HepG2 (cell line): ENCODE results near the gene ANAPC16. TPM values are rescaled to one million over a fixed set of nuclear protein-coding genes. Genes with fewer than 3 reads are reported as not detected.

ENCODE experiments used
- CBFB ChIP-seq: sonication (generic); formaldehyde crosslinking; IDR thresholded peaks from 2 replicates; pipeline ENCODE4 v1.4.0; 2020; ENCODE audit warnings: missing genetic modification reagents
- ESRRA ChIP-seq: sonication (generic); formaldehyde crosslinking; IDR thresholded peaks from 2 replicates; pipeline ENCODE4 v1.5.1; 2020; ENCODE audit warnings: mild to moderate bottlenecking, low read depth, missing genetic modification reagents
- EZH2 ChIP-seq: conservative IDR thresholded peaks from 2 replicates; pipeline ENCODE4 v1.6.1; 2012; ENCODE audit warnings: mild to moderate bottlenecking, low read depth, low read length, moderate library complexity
- FOSL2 ChIP-seq: sonication (generic); formaldehyde crosslinking; IDR thresholded peaks from 2 replicates; pipeline ENCODE4 v1.4.0; 2020; ENCODE audit warnings: missing genetic modification reagents
- FOXA3 ChIP-seq: IDR thresholded peaks from 2 replicates; pipeline ENCODE4 v1.6.1; 2016; ENCODE audit warnings: missing genetic modification reagents, missing compliant biosample characterization
- KLF11 ChIP-seq: IDR thresholded peaks from 2 replicates; pipeline ENCODE4 v1.6.1; 2016; ENCODE audit warnings: missing compliant biosample characterization
- MAZ ChIP-seq, 2 experiments: sonication (generic) in 1 of 2; formaldehyde crosslinking in 1 of 2; IDR thresholded peaks; 2 replicates each; pipeline versions ENCODE4 v1.5.0 to v1.6.1; 2012 to 2020; ENCODE audit warnings: low read depth in 2 of 2, mild to moderate bottlenecking in 2 of 2, borderline replicate concordance in 1 of 2, improper control_type of control experiment in 1 of 2, low read length in 1 of 2, missing genetic modification reagents in 1 of 2, moderate library complexity in 1 of 2
- MYNN ChIP-seq: sonication (generic); formaldehyde crosslinking; IDR thresholded peaks from 2 replicates; pipeline ENCODE4 v1.4.0; 2020; ENCODE audit warnings: mild to moderate bottlenecking, low read depth, missing genetic modification reagents
- NFKBIZ ChIP-seq: IDR thresholded peaks from 2 replicates; pipeline ENCODE4 v1.6.1; 2018; ENCODE audit warnings: missing genetic modification reagents, missing compliant biosample characterization
- RAD51 ChIP-seq: fragments of 450-650 bp; IDR thresholded peaks from 2 replicates; pipeline ENCODE4 v1.6.1; 2016; ENCODE audit warnings: borderline replicate concordance
- SIX1 ChIP-seq: sonication (generic); formaldehyde crosslinking; IDR thresholded peaks from 2 replicates; pipeline ENCODE4 v1.4.0; 2020; ENCODE audit warnings: missing genetic modification reagents, borderline replicate concordance
- SOX13 ChIP-seq, 3 experiments: fragments of 450-650 bp in 1 of 3; sonication (generic) in 1 of 3; formaldehyde crosslinking in 1 of 3; IDR thresholded peaks in 2 of 3; conservative IDR thresholded peaks in 1 of 3; 2 replicates each; pipeline versions ENCODE4 v1.5.0 to v1.6.1; 2016 to 2020; ENCODE audit warnings: antibody characterized with exemption in 1 of 3, mild to moderate bottlenecking in 1 of 3, missing compliant biosample characterization in 1 of 3, missing genetic modification reagents in 1 of 3, moderate library complexity in 1 of 3
- SPEN ChIP-seq: sonication (generic); formaldehyde crosslinking; IDR thresholded peaks from 2 replicates; pipeline ENCODE4 v1.5.1; 2020; ENCODE audit warnings: low read depth, mild to moderate bottlenecking, missing genetic modification reagents
- ZBTB8A ChIP-seq: sonication (generic); formaldehyde crosslinking; IDR thresholded peaks from 2 replicates; pipeline ENCODE4 v1.4.0; 2020; ENCODE audit warnings: mild to moderate bottlenecking, low read depth, missing genetic modification reagents, borderline replicate concordance
- ZMAT3 ChIP-seq: sonication (generic); formaldehyde crosslinking; conservative IDR thresholded peaks from 2 replicates; pipeline ENCODE4 v1.7.0; 2021; ENCODE audit warnings: missing genetic modification reagents
- ZNF10 ChIP-seq: sonication (generic); formaldehyde crosslinking; IDR thresholded peaks from 2 replicates; pipeline ENCODE4 v1.4.0; 2020; ENCODE audit warnings: mild to moderate bottlenecking, low read depth, missing genetic modification reagents, borderline replicate concordance
- ZNF496 ChIP-seq: sonication (generic); formaldehyde crosslinking; IDR thresholded peaks from 2 replicates; pipeline ENCODE4 v1.8.1; 2023; ENCODE audit warnings: mild to moderate bottlenecking, moderate library complexity, missing genetic modification reagents; ENCODE audit not compliant: insufficient replicate concordance
- polyA plus RNA-seq, 8 experiments: library from polyadenylated mRNA; depleted of rRNA in 3 of 8; stranded (reverse) in 7 of 8; unstranded in 1 of 8; fragments of >200 nt; fragmentation: Illumina TruSeq in 4 of 8; extraction: Trizol in 4 of 8; gene quantifications; 2 replicates each; pipeline versions ENCODE4 v1.2.1 to v1.2.3, GENCODE V29; 2011 to 2016; ENCODE audit warnings: low read depth in 4 of 8, missing spikeins in 1 of 8, mixed read lengths in 1 of 8; ENCODE audit not compliant: insufficient read depth in 1 of 8
- total RNA-seq, 5 experiments: library from RNA; depleted of rRNA; stranded (reverse); fragments of >200 nt; fragmentation: Illumina TruSeq; extraction: Trizol; gene quantifications; 2 replicates each; pipeline ENCODE4 v1.2.3, GENCODE V29; 2016; ENCODE audit warnings: low read depth in 1 of 5
- TF ChIP-seq, protein P1 (sequence below): sonication (generic); formaldehyde crosslinking; IDR thresholded peaks from 2 replicates; pipeline ENCODE4 v1.4.0; 2020; ENCODE audit warnings: missing genetic modification reagents
- TF ChIP-seq, protein P2 (sequence below): sonication (generic); formaldehyde crosslinking; IDR thresholded peaks from 2 replicates; pipeline ENCODE4 v1.4.0; 2020; ENCODE audit warnings: missing genetic modification reagents
- TF ChIP-seq, protein P3 (sequence below): sonication (generic); formaldehyde crosslinking; IDR thresholded peaks from 2 replicates; pipeline ENCODE4 v1.4.0; 2020; ENCODE audit warnings: missing genetic modification reagents; ENCODE audit errors: not compliant biosample characterization
- TF ChIP-seq, protein P4 (sequence below): sonication (generic); formaldehyde crosslinking; IDR thresholded peaks from 2 replicates; pipeline ENCODE4 v1.4.0; 2020; ENCODE audit warnings: missing genetic modification reagents

ANAPC16 gene
- total and polyA plus RNA-seq, 2 of the 13 experiments (the other 11 are each of a cell fraction or from before 2014, with no cell fraction given): 74.8 to 89.4 TPM

DNA sequence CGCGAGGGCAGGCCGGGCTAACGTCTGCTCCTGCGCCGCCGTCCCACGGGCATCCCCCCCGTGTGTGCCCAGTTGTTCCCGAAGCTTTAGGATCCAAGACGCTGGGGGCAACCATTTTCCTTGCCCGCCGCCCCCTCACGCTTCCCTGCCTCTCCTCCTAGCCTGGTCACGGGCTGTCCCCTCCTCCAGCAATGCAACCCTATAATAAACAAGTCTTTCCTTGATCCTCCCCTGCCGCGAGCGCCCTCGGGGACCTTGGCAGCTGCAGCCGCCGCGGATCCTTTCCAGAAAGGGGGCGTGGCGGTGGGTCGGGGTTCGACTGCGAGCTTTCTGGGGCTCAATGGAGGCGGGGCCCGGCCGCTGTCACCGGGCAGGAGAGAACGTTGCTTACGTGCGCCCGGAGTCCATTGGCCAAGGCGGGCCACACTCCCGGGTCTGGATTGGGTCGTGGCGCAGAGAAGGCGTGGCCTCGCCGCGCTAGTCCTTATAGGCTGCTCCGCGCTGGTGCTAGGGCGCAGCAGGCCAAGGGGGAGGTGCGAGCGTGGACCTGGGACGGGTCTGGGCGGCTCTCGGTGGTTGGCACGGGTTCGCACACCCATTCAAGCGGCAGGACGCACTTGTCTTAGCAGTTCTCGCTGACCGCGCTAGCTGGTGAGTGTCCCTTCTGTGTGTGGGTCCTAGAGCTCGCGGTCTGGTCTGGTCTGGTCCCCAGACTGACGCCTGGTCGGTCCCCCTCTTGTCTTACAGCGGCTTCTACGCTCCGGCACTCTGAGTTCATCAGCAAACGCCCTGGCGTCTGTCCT lies 57.8 kb downstream of the ANAPC16 start, which contains the start of gene DDIT4 (continued):
- no peak for TF ChIP-seq RAD51
- peak; percentile 90; the same call in 1 of the 2 replicates for TF ChIP-seq CBFB (CRISPR knock-in tag)
- TF ChIP-seq, protein P1, sequence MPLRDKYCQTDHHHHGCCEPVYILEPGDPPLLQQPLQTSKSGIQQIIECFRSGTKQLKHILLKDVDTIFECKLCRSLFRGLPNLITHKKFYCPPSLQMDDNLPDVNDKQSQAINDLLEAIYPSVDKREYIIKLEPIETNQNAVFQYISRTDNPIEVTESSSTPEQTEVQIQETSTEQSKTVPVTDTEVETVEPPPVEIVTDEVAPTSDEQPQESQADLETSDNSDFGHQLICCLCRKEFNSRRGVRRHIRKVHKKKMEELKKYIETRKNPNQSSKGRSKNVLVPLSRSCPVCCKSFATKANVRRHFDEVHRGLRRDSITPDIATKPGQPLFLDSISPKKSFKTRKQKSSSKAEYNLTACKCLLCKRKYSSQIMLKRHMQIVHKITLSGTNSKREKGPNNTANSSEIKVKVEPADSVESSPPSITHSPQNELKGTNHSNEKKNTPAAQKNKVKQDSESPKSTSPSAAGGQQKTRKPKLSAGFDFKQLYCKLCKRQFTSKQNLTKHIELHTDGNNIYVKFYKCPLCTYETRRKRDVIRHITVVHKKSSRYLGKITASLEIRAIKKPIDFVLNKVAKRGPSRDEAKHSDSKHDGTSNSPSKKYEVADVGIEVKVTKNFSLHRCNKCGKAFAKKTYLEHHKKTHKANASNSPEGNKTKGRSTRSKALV (CRISPR knock-in tag): 0 out of 2 replicates have a peak, but pooled peaks have one; percentile 67
- TF ChIP-seq ZNF10: no peak
- peak; percentile 72 for TF ChIP-seq SOX13 (IDR thresholded peaks at IDR 0.05)
- peak in 1 of 2 experiments; percentile 66; a peak in 2 of 4 replicates for TF ChIP-seq SOX13 (CRISPR knock-in tag; conservative IDR thresholded peaks at IDR 0.05 in 1 of 2, IDR thresholded peaks at IDR 0.05 in 1 of 2)
- no peak; the same call in 1 of the 2 replicates for TF ChIP-seq MYNN (CRISPR knock-in tag)
- TF ChIP-seq NFKBIZ (CRISPR knock-in tag): peak; percentile 72; the same call in 1 of the 2 replicates
- TF ChIP-seq ZNF496 (CRISPR knock-in tag): no peak
- TF ChIP-seq ZBTB8A (CRISPR knock-in tag): no peak
- peak; percentile 94 for TF ChIP-seq ZMAT3 (CRISPR knock-in tag)
- TF ChIP-seq FOSL2 (CRISPR knock-in tag): no peak; the same call in none of the 2 replicates
- no peak for TF ChIP-seq EZH2
- peak; percentile 99 for TF ChIP-seq KLF11
- no peak for TF ChIP-seq MAZ (IDR thresholded peaks at IDR 0.05; ENCODE audit: borderline replicate concordance, low read depth, low read length)
- TF ChIP-seq MAZ (CRISPR knock-in tag; IDR thresholded peaks at IDR 0.05; ENCODE audit: low read depth): peak; percentile 90
- TF ChIP-seq, protein P2, sequence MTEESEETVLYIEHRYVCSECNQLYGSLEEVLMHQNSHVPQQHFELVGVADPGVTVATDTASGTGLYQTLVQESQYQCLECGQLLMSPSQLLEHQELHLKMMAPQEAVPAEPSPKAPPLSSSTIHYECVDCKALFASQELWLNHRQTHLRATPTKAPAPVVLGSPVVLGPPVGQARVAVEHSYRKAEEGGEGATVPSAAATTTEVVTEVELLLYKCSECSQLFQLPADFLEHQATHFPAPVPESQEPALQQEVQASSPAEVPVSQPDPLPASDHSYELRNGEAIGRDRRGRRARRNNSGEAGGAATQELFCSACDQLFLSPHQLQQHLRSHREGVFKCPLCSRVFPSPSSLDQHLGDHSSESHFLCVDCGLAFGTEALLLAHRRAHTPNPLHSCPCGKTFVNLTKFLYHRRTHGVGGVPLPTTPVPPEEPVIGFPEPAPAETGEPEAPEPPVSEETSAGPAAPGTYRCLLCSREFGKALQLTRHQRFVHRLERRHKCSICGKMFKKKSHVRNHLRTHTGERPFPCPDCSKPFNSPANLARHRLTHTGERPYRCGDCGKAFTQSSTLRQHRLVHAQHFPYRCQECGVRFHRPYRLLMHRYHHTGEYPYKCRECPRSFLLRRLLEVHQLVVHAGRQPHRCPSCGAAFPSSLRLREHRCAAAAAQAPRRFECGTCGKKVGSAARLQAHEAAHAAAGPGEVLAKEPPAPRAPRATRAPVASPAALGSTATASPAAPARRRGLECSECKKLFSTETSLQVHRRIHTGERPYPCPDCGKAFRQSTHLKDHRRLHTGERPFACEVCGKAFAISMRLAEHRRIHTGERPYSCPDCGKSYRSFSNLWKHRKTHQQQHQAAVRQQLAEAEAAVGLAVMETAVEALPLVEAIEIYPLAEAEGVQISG (CRISPR knock-in tag): peak; percentile 82
- TF ChIP-seq FOXA3: peak; percentile 44; the same call in 1 of the 2 replicates
- TF ChIP-seq, protein P3, sequence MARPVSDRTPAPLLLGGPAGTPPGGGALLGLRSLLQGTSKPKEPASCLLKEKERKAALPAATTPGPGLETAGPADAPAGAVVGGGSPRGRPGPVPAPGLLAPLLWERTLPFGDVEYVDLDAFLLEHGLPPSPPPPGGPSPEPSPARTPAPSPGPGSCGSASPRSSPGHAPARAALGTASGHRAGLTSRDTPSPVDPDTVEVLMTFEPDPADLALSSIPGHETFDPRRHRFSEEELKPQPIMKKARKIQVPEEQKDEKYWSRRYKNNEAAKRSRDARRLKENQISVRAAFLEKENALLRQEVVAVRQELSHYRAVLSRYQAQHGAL (CRISPR knock-in tag): peak; percentile 82
- no peak; the same call in 1 of the 2 replicates for TF ChIP-seq ESRRA (CRISPR knock-in tag)
- peak; percentile 59; the same call in 1 of the 2 replicates for TF ChIP-seq SPEN (CRISPR knock-in tag)
- peak; percentile 39; the same call in 1 of the 2 replicates for TF ChIP-seq SIX1 (CRISPR knock-in tag)
- TF ChIP-seq, protein P4, sequence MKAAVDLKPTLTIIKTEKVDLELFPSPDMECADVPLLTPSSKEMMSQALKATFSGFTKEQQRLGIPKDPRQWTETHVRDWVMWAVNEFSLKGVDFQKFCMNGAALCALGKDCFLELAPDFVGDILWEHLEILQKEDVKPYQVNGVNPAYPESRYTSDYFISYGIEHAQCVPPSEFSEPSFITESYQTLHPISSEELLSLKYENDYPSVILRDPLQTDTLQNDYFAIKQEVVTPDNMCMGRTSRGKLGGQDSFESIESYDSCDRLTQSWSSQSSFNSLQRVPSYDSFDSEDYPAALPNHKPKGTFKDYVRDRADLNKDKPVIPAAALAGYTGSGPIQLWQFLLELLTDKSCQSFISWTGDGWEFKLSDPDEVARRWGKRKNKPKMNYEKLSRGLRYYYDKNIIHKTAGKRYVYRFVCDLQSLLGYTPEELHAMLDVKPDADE (CRISPR knock-in tag): peak; percentile 57; the same call in 1 of the 2 replicates
